ENCODE measurements around the gene OR1E2.
"Not testable (repeated sequence)": the region's sequence is repeated elsewhere in the genome, so short reads cannot be mapped to it uniquely, and the experiment has no call there.

The OR1E2 gene

DNA sequence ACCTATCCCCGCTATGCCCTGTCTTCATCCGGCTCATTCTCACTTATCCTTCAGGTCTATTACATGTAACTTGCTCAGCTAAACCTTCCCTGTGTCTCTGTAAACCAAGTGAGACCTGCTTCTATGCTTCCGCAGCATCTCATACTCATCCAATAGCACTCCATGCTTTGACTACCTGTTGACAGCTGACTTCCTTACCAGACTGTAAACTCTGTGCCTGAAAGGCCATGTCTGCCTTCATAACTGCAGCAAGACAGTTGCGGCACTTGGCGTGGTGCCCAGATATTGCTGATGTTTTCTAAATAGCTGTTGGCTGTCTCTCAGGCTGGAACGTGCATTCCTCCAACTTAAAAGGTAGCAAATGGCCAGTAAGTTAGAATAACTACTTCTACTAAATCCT is 33.6 kb downstream of the OR1E2 start:
- no peak for DNase-seq (ENCODE audit: low spot score)
- TF ChIP-seq, protein P1, sequence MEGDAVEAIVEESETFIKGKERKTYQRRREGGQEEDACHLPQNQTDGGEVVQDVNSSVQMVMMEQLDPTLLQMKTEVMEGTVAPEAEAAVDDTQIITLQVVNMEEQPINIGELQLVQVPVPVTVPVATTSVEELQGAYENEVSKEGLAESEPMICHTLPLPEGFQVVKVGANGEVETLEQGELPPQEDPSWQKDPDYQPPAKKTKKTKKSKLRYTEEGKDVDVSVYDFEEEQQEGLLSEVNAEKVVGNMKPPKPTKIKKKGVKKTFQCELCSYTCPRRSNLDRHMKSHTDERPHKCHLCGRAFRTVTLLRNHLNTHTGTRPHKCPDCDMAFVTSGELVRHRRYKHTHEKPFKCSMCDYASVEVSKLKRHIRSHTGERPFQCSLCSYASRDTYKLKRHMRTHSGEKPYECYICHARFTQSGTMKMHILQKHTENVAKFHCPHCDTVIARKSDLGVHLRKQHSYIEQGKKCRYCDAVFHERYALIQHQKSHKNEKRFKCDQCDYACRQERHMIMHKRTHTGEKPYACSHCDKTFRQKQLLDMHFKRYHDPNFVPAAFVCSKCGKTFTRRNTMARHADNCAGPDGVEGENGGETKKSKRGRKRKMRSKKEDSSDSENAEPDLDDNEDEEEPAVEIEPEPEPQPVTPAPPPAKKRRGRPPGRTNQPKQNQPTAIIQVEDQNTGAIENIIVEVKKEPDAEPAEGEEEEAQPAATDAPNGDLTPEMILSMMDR (IDR thresholded peaks at IDR 0.05; ENCODE audit: extremely low read depth, insufficient read depth, missing control alignments), result no peak
- in situ Hi-C loops (cut with MboI; ENCODE audit: low pct_unique_long_range_greater_than_20kb, low sequenced_read_pairs, unreplicated experiment), result no loop called here

DNA sequence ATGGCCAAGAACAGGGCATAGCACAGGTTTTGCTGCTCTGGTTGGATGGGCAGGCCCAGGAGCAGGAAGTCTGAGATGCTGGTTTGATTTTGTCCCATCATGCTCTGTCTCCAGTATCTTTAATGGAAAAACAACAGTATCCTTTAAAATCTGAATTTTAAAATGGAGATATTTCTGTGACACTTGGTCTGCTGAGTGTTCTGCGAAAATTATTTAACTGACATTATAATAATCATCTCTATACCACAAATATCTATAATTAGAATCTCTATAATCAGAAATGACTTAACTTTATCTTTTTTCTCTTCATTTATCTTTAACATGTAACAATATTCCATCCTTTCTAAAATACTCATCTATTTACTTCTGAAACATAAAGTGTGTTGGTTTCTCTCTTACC is 35.3 kb downstream of the OR1E2 start, which contains the start of gene OR1E1:
Gene OR1E1 (minus strand): TSS at position 101 of the 400 bp plus-strand sequence. CDS start 0 bp downstream, at position 101.
- in situ Hi-C loops (cut with MboI; ENCODE audit: low pct_unique_long_range_greater_than_20kb, low sequenced_read_pairs, unreplicated experiment), result no loop called here

DNA sequence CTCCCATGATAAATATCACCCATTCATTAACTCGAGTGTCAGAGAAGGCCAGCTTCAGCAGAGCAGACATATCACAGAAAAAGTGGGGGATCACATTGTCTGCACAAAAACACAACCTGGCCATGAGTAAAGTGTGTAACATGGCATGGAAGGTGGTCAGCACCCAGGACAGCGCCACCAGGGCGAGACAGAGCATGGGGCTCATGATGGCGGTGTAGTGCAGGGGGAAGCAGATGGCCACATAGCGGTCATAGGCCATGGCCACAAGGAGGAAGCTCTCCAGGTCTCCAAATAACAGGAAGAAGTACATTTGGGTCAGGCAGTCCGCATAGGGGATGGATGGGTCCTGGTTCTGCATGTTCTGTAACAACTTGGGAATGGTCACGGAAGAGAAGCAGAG is 35.8 kb downstream of the OR1E2 start:
- in situ Hi-C loops (cut with MboI; ENCODE audit: low pct_unique_long_range_greater_than_20kb, low sequenced_read_pairs, unreplicated experiment); DNase-seq (ENCODE audit: low spot score): not testable (repeated sequence)

More for the DNA sequence above, 35.3 kb downstream of the OR1E2 start, which contains the start of gene OR1E1:
- TF ChIP-seq, protein P1 (IDR thresholded peaks at IDR 0.05; ENCODE audit: extremely low read depth, insufficient read depth, missing control alignments), result no peak
- no peak for DNase-seq (ENCODE audit: low spot score)

DNA sequence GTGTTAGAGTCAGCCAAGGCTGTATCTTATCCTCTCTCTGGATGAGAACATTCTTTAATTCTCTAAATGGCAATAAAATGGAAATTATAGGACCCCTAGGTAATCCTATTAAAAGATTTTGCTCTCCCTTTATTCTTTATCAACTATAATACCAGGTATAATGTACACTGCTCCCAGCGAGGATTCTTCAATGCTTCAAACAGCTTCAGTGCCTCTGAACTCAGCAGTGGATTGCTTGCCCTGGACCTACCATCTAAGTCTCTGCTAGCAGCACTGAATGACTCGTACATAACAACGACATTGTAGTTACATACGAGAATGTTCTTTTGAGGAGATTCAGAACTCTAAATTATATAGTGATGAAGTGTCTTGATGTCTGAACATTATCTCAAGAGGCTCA is 43.9 kb downstream of the OR1E2 start:
- TF ChIP-seq, protein P1 (IDR thresholded peaks at IDR 0.05; ENCODE audit: extremely low read depth, insufficient read depth, missing control alignments), result no peak
- in situ Hi-C loops (cut with MboI; ENCODE audit: low pct_unique_long_range_greater_than_20kb, low sequenced_read_pairs, unreplicated experiment), result no loop called here

DNA sequence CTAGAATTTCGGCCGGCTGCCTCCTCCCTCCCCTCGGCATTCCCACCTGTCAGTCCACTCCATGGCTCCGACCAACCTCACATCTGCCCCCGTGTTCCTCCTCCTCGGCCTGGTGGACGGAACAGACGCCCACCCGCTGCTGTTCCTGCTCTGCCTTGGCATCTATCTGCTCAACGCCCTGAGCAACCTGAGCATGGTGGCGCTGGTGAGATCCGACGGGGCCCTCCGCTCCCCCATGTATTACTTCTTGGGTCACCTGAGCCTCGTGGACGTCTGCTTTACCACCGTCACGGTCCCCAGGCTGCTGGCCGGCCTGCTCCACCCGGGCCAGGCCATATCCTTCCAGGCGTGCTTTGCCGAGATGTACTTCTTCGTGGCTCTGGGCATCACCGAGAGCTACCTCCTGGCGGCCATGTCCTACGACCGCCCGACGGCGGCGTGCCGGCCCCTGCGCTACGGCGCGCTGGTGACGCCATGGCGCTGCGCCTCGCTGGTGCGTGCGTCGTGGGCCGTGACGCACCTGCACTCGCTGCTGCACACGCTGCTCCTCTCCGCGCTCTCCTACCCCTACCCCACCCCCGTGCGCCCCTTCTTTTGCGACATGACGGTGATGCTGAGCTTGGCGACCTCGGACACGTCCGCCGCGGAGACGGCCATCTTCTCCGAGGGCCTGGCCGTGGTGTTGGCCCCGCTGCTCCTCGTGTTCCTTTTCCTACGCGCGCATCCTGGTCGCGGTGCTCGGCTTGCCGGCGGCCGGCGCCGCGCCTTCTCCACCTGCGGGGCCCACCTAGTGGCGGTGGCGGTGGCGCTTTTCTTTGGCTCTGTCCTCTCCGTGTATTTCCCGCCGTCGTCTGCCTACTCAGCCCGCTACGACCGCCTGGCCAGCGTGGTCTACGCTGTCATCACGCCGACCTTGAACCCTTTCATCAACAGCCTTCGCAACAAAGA is 47.5 kb downstream of the OR1E2 start, which contains the start of gene OR3A2:
Gene OR3A2 (minus strand): TSS at position 440 of the 948 bp plus-strand sequence.
- TF ChIP-seq, protein P1 (IDR thresholded peaks at IDR 0.05; ENCODE audit: extremely low read depth, insufficient read depth, missing control alignments), result no peak
- in situ Hi-C loops (cut with MboI; ENCODE audit: low pct_unique_long_range_greater_than_20kb, low sequenced_read_pairs, unreplicated experiment), result no loop called here
- no peak for DNase-seq (ENCODE audit: low spot score)

More for the DNA sequence above, 43.9 kb downstream of the OR1E2 start:
- DNase-seq (ENCODE audit: low spot score), result no peak

Measured in GM13977 (cell line).